OCI-LY1 (cell line): ENCODE data around the gene MCFD2.

Experiments
- H2AFZ ChIP-seq: fragments of 200-600 bp; sonication (generic), shearing (Covaris generic); 2 replicates; pipeline ENCODE4 v1.6.0; 2014; ENCODE audit warnings: antibody characterized with exemption, mild to moderate bottlenecking, low read length
- H3F3A ChIP-seq: fragments of 200-600 bp; sonication (generic), shearing (Covaris generic); 2 replicates; pipeline ENCODE4 v1.6.0; 2014; ENCODE audit warnings: mild to moderate bottlenecking, antibody characterized with exemption, low read length, moderate library complexity; ENCODE audit not compliant: insufficient read depth
- H3K27ac ChIP-seq: fragments of 200-600 bp; sonication (generic); 2 replicates; pipeline ENCODE4 v1.5.1; 2014; ENCODE audit warnings: low read length, mixed run types, mild to moderate bottlenecking, low read depth; ENCODE audit not compliant: poor library complexity, severe bottlenecking
- H3K27me3 ChIP-seq: fragments of 200-600 bp; sonication (generic); 2 replicates; pipeline ENCODE4 v1.6.0; 2014; ENCODE audit warnings: antibody characterized with exemption, mild to moderate bottlenecking, low read length, moderate library complexity; ENCODE audit not compliant: insufficient read depth
- H3K36me3 ChIP-seq: fragments of 200-600 bp; sonication (generic); 2 replicates; pipeline ENCODE4 v1.6.1; 2014; ENCODE audit warnings: mild to moderate bottlenecking, antibody characterized with exemption, low read length, moderate library complexity, mixed read lengths; ENCODE audit not compliant: insufficient read depth
- H3K4me1 ChIP-seq: fragments of 200-600 bp; sonication (generic); 2 replicates; pipeline ENCODE4 v1.5.1; 2014; ENCODE audit warnings: mild to moderate bottlenecking, low read length, moderate library complexity; ENCODE audit not compliant: insufficient read depth, severe bottlenecking
- H3K4me2 ChIP-seq: fragments of 200-600 bp; sonication (generic), shearing (Covaris generic); 2 replicates; pipeline ENCODE4 v1.6.1; 2014; ENCODE audit warnings: low read length
- H3K4me3 ChIP-seq: fragments of 200-600 bp; sonication (generic); 2 replicates; pipeline ENCODE4 v1.5.1; 2014; ENCODE audit warnings: low read length, low read depth, mild to moderate bottlenecking, mixed read lengths; ENCODE audit not compliant: poor library complexity, severe bottlenecking
- H3K79me2 ChIP-seq: fragments of 200-600 bp; shearing (Covaris generic); 2 replicates; pipeline ENCODE4 v1.6.1; 2016; ENCODE audit warnings: mixed run types, low read length, mixed read lengths; ENCODE audit not compliant: insufficient read depth
- H3K9ac ChIP-seq: fragments of 200-600 bp; sonication (generic), shearing (Covaris generic); 2 replicates; pipeline ENCODE4 v1.6.1; 2014; ENCODE audit warnings: mild to moderate bottlenecking, low read length, mixed read lengths
- H3K9me2 ChIP-seq: fragments of 200-600 bp; sonication (generic), shearing (Covaris generic); 2 replicates; pipeline ENCODE4 v1.6.1; 2014; ENCODE audit warnings: low read depth, mild to moderate bottlenecking, low read length, mixed read lengths
- H3K9me3 ChIP-seq: fragments of 200-600 bp; shearing (Covaris generic); 2 replicates; pipeline ENCODE4 v1.6.1; 2014; ENCODE audit warnings: low read length, mixed read lengths
- H4K20me1 ChIP-seq: fragments of 200-600 bp; sonication (generic), shearing (Covaris generic); 2 replicates; pipeline ENCODE4 v1.6.0; 2016; ENCODE audit warnings: mild to moderate bottlenecking, low read length; ENCODE audit not compliant: insufficient read depth
- CTCF ChIP-seq: fragments of 200-600 bp; sonication (generic), shearing (Covaris generic); IDR thresholded peaks from 2 replicates; pipeline ENCODE4 v1.5.1; 2017; ENCODE audit warnings: mild to moderate bottlenecking, antibody characterized with exemption, low read length, moderate library complexity, mixed read lengths
- EZH2 ChIP-seq: fragments of 200-600 bp; sonication (generic), shearing (Covaris generic); IDR thresholded peaks from 2 replicates; pipeline ENCODE4 v1.8.0; 2017; ENCODE audit warnings: borderline replicate concordance, mixed run types, mild to moderate bottlenecking, antibody characterized with exemption, low read length, moderate library complexity, mixed read lengths

The MCFD2 gene

GRCh38 chr2:46855805-46856204 is 59.8 kb downstream of the MCFD2 start:
- H3K4me3 ChIP-seq = no peak overlapping the region

GRCh38 chr2:46854260-46854659 is 61.3 kb downstream of the MCFD2 start:
- H3K9me3 ChIP-seq = no peaks in the 10 kb centered on the region
- H3K27ac ChIP-seq = no peak overlapping the region
- no peak overlapping the region for H2AFZ ChIP-seq
- H3K27me3 ChIP-seq = peaks cover 6% of the 10 kb centered on the region; the same call in 1 of the 2 replicates
- H3K79me2 ChIP-seq = no peaks in the 10 kb centered on the region
- H3K9ac ChIP-seq = no peak overlapping the region
- no peaks in the 10 kb centered on the region for H3K9me2 ChIP-seq
- no peak overlapping the region for H3K4me2 ChIP-seq
- H3K4me1 ChIP-seq = no peaks in the 10 kb centered on the region
- no peaks in the 10 kb centered on the region; the same call in 1 of the 2 replicates for H3F3A ChIP-seq
- no peak overlapping the region for H3K4me3 ChIP-seq
- TF ChIP-seq CTCF = no peak
- TF ChIP-seq EZH2 = no peak
- no peaks in the 10 kb centered on the region for H3K36me3 ChIP-seq
- no peaks in the 10 kb centered on the region for H4K20me1 ChIP-seq

More at GRCh38 chr2:46855805-46856204, 59.8 kb downstream of the MCFD2 start:
- H4K20me1 ChIP-seq = no peaks in the 10 kb centered on the region
- H3K9ac ChIP-seq = no peak overlapping the region
- no peak overlapping the region for H3K27ac ChIP-seq
- no peaks in the 10 kb centered on the region for H3K79me2 ChIP-seq
- H3K36me3 ChIP-seq = no peaks in the 10 kb centered on the region
- H3K27me3 ChIP-seq = peaks cover 6% of the 10 kb centered on the region; the same call in 1 of the 2 replicates
- H2AFZ ChIP-seq = no peak overlapping the region
- no peak overlapping the region for H3K4me2 ChIP-seq
- no peaks in the 10 kb centered on the region for H3K4me1 ChIP-seq
- no peak for TF ChIP-seq CTCF
- TF ChIP-seq EZH2 = no peak
- no peaks in the 10 kb centered on the region for H3K9me2 ChIP-seq
- H3F3A ChIP-seq = no peaks in the 10 kb centered on the region; the same call in 1 of the 2 replicates
- H3K9me3 ChIP-seq = no peaks in the 10 kb centered on the region

GRCh38 chr2:46852598-46852997 is 63.0 kb downstream of the MCFD2 start:
- no peak overlapping the region for H3K4me3 ChIP-seq
- H2AFZ ChIP-seq = no peak overlapping the region
- H3K4me1 ChIP-seq = no peaks in the 10 kb centered on the region
- TF ChIP-seq EZH2 = no peak
- TF ChIP-seq CTCF = no peak
- peaks cover 6% of the 10 kb centered on the region; the same call in 1 of the 2 replicates for H3K27me3 ChIP-seq
- H3K9me2 ChIP-seq = no peaks in the 10 kb centered on the region
- no peaks in the 10 kb centered on the region for H4K20me1 ChIP-seq
- no peak overlapping the region for H3K9ac ChIP-seq
- no peak overlapping the region for H3K4me2 ChIP-seq
- H3K27ac ChIP-seq = no peak overlapping the region
- no peaks in the 10 kb centered on the region for H3F3A ChIP-seq
- H3K36me3 ChIP-seq = no peaks in the 10 kb centered on the region
- no peaks in the 10 kb centered on the region for H3K79me2 ChIP-seq
- H3K9me3 ChIP-seq = no peaks in the 10 kb centered on the region
